Measurements from ENCODE around the gene CISD3.

CISD3 gene, protein sequence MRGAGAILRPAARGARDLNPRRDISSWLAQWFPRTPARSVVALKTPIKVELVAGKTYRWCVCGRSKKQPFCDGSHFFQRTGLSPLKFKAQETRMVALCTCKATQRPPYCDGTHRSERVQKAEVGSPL

DNA sequence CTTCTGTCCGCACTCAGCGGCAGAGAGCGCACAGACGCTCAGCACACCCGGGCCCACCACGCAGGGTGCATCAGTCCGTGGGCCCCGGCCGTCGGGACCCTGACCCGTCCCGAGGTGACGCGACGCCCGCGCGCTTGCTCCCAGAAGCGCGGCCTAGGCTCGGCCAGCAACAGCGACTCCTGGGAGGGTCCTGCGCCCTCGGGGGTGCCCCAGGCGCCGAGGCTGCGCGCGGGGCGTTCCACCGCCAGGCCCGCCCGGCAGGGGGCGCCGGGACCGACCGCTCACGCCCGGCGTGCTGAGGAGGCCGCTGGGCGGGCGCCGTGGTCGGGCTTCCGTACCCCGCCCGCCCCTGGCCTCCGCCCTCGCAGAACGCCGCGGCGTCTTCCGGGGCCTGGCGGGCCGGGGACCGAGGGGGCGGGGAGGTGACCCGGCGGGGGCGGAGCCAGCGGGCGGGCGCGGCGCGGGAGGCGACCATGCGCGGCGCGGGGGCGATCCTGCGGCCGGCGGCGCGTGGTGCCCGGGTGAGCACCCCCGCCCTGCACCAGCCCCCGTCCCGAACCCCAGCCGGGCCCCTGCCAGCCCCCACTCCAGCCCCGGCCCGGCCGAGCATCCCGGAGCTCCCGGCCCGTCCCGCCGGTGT is at the start of gene CISD3:
CISD3 (plus strand) TSS at position 456 of the 640 bp plus-strand sequence; CDS start at position 474, 18 bp downstream.
- DNase-seq (ENCODE audit: low spot score), result peak; percentile 98

- no peak for DNase-seq (ENCODE audit: low spot score)
Measured at GRCh38 chr17:38681096-38681495, 49.0 kb upstream of the CISD3 start.

DNA sequence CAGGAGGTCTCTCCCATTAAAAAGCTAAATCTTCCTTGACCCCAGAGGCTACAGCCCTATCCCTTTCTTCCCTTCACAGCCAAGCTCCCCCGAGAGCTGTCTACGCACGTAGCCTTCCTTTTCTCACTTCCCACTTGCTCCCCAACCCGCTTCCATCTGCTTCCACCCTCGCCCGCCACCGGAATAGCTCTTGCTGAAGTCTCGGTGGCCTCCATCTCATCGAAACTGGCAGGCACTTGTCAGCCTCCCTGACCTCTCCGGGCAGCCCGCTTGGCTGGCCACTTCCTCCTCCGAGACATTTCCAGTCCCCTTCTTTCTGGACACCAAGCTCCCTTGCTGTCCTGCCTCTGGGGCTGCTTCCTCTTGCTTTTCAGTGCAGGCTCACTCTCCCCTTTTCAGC is 44.6 kb upstream of the CISD3 start:
- DNase-seq (ENCODE audit: low spot score), result no peak

DNA sequence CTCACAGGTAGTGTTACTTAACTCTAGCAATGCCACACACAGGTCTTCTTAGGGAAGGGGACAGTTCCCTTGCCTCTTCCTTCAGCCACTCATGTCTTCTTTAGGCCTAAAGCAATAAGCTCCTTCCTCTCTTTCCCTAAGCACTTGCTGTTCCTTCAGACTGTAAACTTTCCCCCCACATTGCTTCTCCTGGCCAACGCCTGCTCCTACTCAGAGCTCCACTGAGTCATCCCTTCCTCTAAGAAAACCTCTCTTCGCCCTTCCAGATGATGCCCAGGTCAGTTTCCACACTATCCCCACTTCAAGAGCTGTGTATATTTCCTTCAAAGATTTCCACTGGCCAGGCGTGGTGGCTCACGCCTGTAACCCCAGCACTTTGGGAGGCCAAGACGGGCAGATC is 42.9 kb upstream of the CISD3 start:
- peak; percentile 54 for DNase-seq (ENCODE audit: low spot score)

GRCh38 chr17:38690386-38690785 is 39.8 kb upstream of the CISD3 start:
- no peak for DNase-seq (ENCODE audit: low spot score)

- DNase-seq (ENCODE audit: low spot score), result no peak
Measured at GRCh38 chr17:38691154-38691553, 39.0 kb upstream of the CISD3 start.

DNA sequence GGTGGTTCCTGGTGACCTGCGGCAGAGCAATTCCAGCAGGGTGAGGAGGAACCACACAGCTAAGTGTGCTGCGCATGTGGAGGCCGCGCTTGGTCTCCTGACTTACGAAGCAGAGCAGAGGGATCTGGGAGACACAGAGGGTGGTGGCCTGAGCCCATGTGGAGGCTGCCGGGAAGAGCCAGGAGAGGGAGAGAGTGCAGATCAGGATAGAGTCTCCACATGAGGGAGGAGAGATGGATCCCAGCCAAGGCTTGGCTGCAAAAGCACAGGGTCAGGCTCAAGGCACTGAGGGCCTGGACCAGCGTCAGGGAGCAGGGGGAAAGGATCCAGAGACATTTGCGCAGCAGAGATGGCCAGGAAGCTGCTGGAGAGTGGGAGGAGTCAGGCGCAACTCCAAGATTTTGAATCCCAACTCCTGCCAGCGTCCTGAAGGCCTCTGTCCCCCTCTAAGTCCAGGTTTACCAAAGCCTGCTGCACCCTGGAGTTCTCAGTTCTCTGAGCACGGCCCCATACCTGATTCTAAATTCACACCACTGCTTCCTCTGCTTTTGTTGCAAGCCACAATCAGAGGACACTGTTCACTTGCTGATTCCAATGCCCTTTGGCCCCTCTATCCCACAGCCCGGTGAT is 36.3 kb upstream of the CISD3 start:
- peak; percentile 76 for DNase-seq (ENCODE audit: low spot score)

DNA sequence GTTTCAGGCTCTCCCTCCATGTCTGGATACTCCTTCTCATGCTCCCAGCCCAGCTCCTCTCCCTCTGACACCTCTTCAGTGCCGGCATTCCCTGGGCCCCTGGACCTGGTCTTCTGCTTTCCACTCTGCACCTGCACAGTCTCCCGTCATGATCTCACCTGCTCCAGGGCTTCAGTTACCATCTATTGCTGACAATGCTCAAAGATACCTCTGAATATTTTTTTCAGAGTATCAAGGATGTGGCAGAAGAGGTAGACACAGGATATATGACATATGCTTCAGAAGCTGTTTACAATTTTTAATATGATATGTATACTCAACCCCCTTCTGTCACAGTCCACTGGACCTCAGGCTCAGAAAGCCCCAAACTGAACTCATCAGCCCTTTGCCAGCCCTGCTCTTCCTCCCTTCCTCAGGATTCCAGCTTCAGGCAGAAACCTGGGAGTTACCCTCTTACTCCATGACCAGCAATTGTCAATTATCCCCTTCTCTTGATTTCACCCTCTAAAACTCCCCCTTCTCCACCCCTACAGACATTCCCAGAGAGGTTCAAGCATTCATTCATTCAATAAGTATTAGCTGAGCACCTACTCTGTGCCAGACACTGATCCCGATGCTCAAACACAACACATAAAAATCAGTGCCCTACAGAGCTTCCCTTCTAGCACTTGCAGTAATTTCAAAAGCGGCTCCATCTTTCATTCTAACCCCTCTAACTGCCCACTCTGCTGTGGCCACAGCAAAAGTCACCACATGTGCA is 32.9 kb upstream of the CISD3 start:
- DNase-seq (ENCODE audit: low spot score), result no peak

DNA sequence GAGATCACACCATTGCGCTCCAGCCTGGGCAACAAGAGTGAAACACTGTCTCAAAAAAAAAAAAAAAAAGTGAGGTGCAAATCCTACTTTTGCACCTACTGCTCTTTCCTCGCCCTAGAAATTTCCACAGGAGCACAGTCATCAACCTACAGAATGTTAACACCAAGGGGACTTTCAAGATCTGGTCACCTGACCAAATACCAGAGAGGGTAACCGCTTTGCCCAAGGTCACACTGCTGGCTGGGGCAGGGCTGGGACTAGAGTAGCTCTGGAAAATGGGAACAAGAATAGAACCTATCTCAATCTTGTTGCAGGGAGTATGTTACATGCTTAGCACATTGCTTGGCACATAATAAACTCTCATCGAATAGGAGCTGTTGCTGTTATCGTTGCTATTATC is 31.4 kb upstream of the CISD3 start:
- no peak for DNase-seq (ENCODE audit: low spot score)

GRCh38 chr17:38701504-38702165 is 28.5 kb upstream of the CISD3 start:
- DNase-seq (ENCODE audit: low spot score), result peak; percentile 31

GRCh38 chr17:38702166-38702915 is 27.8 kb upstream of the CISD3 start:
- DNase-seq (ENCODE audit: low spot score), result peak; percentile 95

DNA sequence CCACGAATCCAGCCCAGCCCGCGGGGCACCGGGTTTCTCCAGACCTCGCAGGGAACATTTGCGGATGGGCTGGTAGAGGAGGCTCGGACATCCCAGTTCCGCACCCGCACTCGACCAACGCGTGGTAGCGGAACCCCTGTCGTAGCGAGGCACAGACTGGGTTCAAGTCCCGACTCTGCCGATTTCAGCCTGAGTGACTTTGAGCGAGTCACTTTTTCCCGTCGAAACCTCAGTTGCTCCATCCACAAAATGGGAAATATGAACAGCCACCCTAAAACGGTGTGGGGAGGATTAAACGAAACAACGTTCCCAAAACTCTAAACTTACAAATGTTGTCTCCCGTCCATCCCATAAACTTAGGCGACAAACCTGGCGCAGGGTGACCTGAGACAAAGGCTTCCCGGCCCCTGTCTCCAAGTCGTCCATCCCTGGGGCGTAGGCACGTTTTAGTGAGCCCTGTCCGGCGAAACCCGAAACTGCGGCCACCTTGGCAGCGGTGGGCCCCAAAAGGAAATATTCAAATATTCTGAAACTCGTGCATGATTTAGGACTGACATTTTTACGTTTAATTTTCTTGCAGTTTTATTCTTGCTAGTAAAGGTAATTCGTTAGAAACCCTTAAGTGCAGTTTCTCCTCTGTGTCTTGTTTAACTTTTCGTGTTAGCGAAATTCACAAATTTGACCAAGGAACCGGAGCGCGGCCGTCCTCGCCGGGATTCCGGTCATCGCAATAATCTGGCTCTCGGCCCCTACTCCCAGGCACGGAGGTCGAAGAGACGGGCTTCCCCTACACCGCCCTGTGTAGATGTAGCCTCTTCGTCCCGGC is 27.0 kb upstream of the CISD3 start:
- no peak for DNase-seq (ENCODE audit: low spot score)

- DNase-seq (ENCODE audit: low spot score), result peak; percentile 52
Measured at GRCh38 chr17:38703742-38704605, 26.2 kb upstream of the CISD3 start.

GRCh38 chr17:38704606-38705522 is 25.3 kb upstream of the CISD3 start, which contains the start of gene MLLT6:
MLLT6 (plus strand) TSS chr17:38705273; CDS start chr17:38705633, 360 bp downstream.
- DNase-seq (ENCODE audit: low spot score), result peak; percentile 94

GRCh38 chr17:38705523-38705802 is 24.7 kb upstream of the CISD3 start:
- DNase-seq (ENCODE audit: low spot score), result peak; percentile 57

DNA sequence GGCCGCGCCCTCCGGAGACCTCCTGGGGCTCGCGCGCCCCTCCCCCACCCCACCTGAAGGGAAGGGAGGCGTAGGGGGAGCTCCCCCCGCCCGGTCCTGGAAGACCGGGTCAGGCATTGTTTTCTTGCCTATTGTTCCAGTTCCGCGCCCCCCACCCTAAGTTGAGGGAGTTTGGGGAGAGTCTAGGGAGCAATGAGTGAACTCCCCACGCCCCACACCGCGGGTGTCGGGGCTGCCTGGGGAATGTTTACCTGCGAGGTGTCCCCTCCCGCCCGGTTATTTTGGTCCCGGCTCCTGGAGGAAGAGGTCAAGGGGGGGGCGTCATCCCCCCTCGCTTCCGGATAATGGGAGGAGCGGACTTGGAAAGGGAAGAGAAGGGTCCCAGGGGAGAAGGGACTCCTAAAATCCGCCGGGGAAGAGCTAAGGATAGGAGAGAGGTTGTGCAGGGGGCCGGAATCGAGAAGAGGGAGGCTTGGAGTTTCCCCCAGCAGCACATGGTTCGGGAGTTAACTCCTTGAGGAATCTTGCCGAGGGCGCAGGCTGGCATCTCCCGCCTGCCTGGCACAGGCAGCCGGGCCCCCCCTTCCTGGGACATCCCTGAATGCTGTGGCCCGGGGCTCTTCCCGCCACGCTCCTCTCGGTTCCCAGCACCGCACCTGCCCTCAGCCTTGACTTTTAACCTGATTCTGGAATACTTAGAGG is 24.2 kb upstream of the CISD3 start:
- peak; percentile 68 for DNase-seq (ENCODE audit: low spot score)

DNA sequence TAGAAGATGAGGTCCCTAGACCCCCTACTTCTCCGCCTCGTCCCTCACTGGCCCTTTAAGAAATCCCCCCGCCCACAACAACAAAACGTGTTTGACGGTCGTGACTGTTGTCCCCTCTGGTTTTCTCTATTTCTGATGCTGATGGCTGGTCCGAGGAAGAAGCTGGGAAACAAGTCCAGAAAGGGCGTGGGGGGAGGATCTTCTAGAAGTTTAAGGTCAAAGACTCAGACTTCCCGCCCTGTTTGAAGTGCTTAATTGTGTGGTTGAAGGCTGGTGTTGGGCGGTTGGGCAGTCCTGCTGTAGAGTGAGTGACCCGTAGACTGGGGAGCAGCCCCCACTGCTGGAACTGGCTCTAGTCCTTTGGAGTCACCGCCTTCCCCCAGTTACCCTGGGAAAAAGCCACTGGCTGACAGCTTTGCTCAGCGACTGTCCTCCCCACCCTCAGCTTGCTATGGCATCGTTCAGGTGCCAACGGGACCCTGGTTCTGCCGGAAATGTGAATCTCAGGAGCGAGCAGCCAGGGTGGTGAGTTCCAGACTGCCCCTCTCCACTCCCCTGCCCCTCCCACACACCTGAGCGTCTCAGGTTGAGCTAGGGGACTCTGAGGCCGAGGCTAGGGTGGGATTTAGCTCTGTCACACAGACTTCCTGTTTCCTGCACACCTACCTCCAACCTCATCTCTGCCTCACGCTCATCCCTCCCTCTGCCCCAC is 23.5 kb upstream of the CISD3 start:
- DNase-seq (ENCODE audit: low spot score), result peak; percentile 40

All from GM03348 (cell line).